Fibroblast of lung (primary cell): ENCODE results near the gene ASB11. TPM values are rescaled to one million over a fixed set of nuclear protein-coding genes. Genes with fewer than 3 reads are reported as not detected.
A peak's percentile ranks its signal among the peaks of the same experiment; 100 is the strongest.

Source experiments
- DNase-seq, 2 donors: peaks; one replicate each; pipeline versions ENCODE4 v3.0.0 to v3.0.0-alpha.2; 2010; ENCODE audit warnings: low read depth in 2 of 2
- H2AFZ ChIP-seq: 2 replicates; pipeline ENCODE4 v1.5.1; 2012; ENCODE audit warnings: low read length, control low read depth, inconsistent platforms
- H3K27ac ChIP-seq: 2 replicates; pipeline ENCODE4 v1.5.1; 2011; ENCODE audit warnings: low read length, control low read depth; ENCODE audit not compliant: insufficient read depth
- H3K27me3 ChIP-seq: 2 replicates; pipeline ENCODE4 v1.5.1; 2011; ENCODE audit warnings: mild to moderate bottlenecking, low read length; ENCODE audit not compliant: control insufficient read depth, insufficient read depth
- H3K36me3 ChIP-seq: 2 replicates; pipeline ENCODE4 v1.5.1; 2011; ENCODE audit warnings: low read length; ENCODE audit not compliant: control insufficient read depth, insufficient read depth
- H3K4me1 ChIP-seq: 2 replicates; pipeline ENCODE4 v1.5.1; 2011; ENCODE audit warnings: low read length; ENCODE audit not compliant: control insufficient read depth, insufficient read depth; ENCODE audit errors: extremely low read depth
- H3K4me2 ChIP-seq: 2 replicates; pipeline ENCODE4 v1.5.1; 2011; ENCODE audit warnings: low read length, control low read depth; ENCODE audit not compliant: insufficient read depth; ENCODE audit errors: extremely low read depth
- H3K4me3 ChIP-seq, 4 experiments: fragments of 200-600 bp in 1 of 4; sonication (generic) in 1 of 4; replicated peaks in 1 of 4; 2 replicates each; pipeline ENCODE4 v1.5.1; 2011 to 2016; ENCODE audit warnings: low read length in 4 of 4, low read depth in 3 of 4, mild to moderate bottlenecking in 3 of 4, control low read depth in 2 of 4, inconsistent platforms in 1 of 4, mixed read lengths in 1 of 4; ENCODE audit not compliant: insufficient read depth in 1 of 4; ENCODE audit errors: control extremely low read depth in 1 of 4
- H3K79me2 ChIP-seq: 2 replicates; pipeline ENCODE4 v1.5.1; 2012; ENCODE audit warnings: mild to moderate bottlenecking, low read length, inconsistent platforms; ENCODE audit not compliant: control insufficient read depth, insufficient read depth
- H3K9ac ChIP-seq: 2 replicates; pipeline ENCODE4 v1.5.1; 2011; ENCODE audit warnings: mild to moderate bottlenecking, low read length, control low read depth; ENCODE audit not compliant: insufficient read depth
- H3K9me3 ChIP-seq: 2 replicates; pipeline ENCODE4 v1.5.1; 2012; ENCODE audit warnings: low read depth, low read length; ENCODE audit not compliant: control insufficient read depth, insufficient read depth
- H4K20me1 ChIP-seq: 2 replicates; pipeline ENCODE4 v1.5.1; 2011; ENCODE audit warnings: low read length; ENCODE audit not compliant: control insufficient read depth, insufficient read depth; ENCODE audit errors: extremely low read depth
- CTCF ChIP-seq, 2 donors: IDR thresholded peaks in 1 of 2; conservative IDR thresholded peaks in 1 of 2; 1 replicate in 1 of 2; 2 replicates in 1 of 2; pipeline ENCODE4 v1.5.1; 2011 to 2012; ENCODE audit warnings: low read length in 2 of 2, control low read depth in 1 of 2, inconsistent platforms in 1 of 2, low read depth in 1 of 2, mild to moderate bottlenecking in 1 of 2
- EZH2 ChIP-seq: IDR thresholded peaks from 2 replicates; pipeline ENCODE4 v1.5.1; 2012; ENCODE audit warnings: low read length, control low read depth, mild to moderate bottlenecking; ENCODE audit errors: missing control alignments
- polyA plus RNA-seq, 2 donors: library from polyadenylated mRNA; depleted of rRNA in 1 of 2; stranded (reverse) in 1 of 2; unstranded in 1 of 2; fragments of >200 nt; gene quantifications; 2 replicates each; pipeline ENCODE4 v1.2.1, GENCODE V29; 2011 to 2012; ENCODE audit warnings: missing spikeins in 1 of 2
- total RNA-seq: library from RNA; depleted of rRNA; stranded (reverse); fragments of >200 nt; gene quantifications from 2 replicates; pipeline ENCODE4 v1.2.1, GENCODE V29; 2014

Gene ASB11
- total and polyA plus RNA-seq, 2 donors (not counting 1 experiment from before 2014, with no cell fraction given), result not detected

GRCh38 chrX:15245896-15246295 is 69.5 kb downstream of the ASB11 start:
- no peaks in the 10 kb centered on the region for H3K9me3 ChIP-seq
- no peak overlapping the region for H3K27ac ChIP-seq
- H2AFZ ChIP-seq, result no peak overlapping the region
- H3K36me3 ChIP-seq, result no peaks in the 10 kb centered on the region
- H4K20me1 ChIP-seq, result no peaks in the 10 kb centered on the region
- no peak for TF ChIP-seq CTCF (conservative IDR thresholded peaks at IDR 0.05 in 1 of 2, IDR thresholded peaks at IDR 0.05 in 1 of 2; ENCODE audit: low read depth in 1 of 2, low read length in 2 of 2)
- no peak for TF ChIP-seq EZH2
- no peak overlapping the region for H3K4me3 ChIP-seq
- no peaks in the 10 kb centered on the region for H3K4me1 ChIP-seq
- no peaks in the 10 kb centered on the region for H3K27me3 ChIP-seq
- DNase-seq, result peak in 1 of 2 donors; percentile 4
- no peaks in the 10 kb centered on the region for H3K79me2 ChIP-seq
- H3K4me2 ChIP-seq, result no peak overlapping the region
- H3K9ac ChIP-seq, result no peak overlapping the region

GRCh38 chrX:15244421-15244820 is 71.0 kb downstream of the ASB11 start:
- no peak for TF ChIP-seq CTCF (conservative IDR thresholded peaks at IDR 0.05 in 1 of 2, IDR thresholded peaks at IDR 0.05 in 1 of 2; ENCODE audit: low read depth in 1 of 2, low read length in 2 of 2)
- no peak for TF ChIP-seq EZH2
- Histone ChIP-seq H3K36me3 (no peaks in the 10 kb centered on the region), H3K4me1 (no peaks in the 10 kb centered on the region), H2AFZ (no peak overlapping the region), H4K20me1 (no peaks in the 10 kb centered on the region), H3K9ac (no peak overlapping the region), H3K9me3 (no peaks in the 10 kb centered on the region), H3K27me3 (no peaks in the 10 kb centered on the region), H3K79me2 (no peaks in the 10 kb centered on the region), H3K4me2 (no peak overlapping the region), H3K4me3 (no peak overlapping the region), H3K27ac (no peak overlapping the region)
- no peak for DNase-seq

- peak; percentile 31 to 60 for DNase-seq
- no peak overlapping the region for H2AFZ ChIP-seq
- no peaks in the 10 kb centered on the region for H3K36me3 ChIP-seq
Measured at GRCh38 chrX:15242899-15243555, 72.4 kb downstream of the ASB11 start.

More at GRCh38 chrX:15242899-15243555, 72.4 kb downstream of the ASB11 start:
- H3K79me2 ChIP-seq, result no peaks in the 10 kb centered on the region
- no peaks in the 10 kb centered on the region for H3K9me3 ChIP-seq
- no peak overlapping the region for H3K4me2 ChIP-seq
- H3K27me3 ChIP-seq, result no peaks in the 10 kb centered on the region
- TF ChIP-seq CTCF (conservative IDR thresholded peaks at IDR 0.05 in 1 of 2, IDR thresholded peaks at IDR 0.05 in 1 of 2; ENCODE audit: low read depth in 1 of 2, low read length in 2 of 2), result peak; percentile 45 to 55
- no peak for TF ChIP-seq EZH2
- H3K27ac ChIP-seq, result no peak overlapping the region
- H3K9ac ChIP-seq, result no peak overlapping the region
- no peaks in the 10 kb centered on the region for H3K4me1 ChIP-seq
- H4K20me1 ChIP-seq, result no peaks in the 10 kb centered on the region
- H3K4me3 ChIP-seq, result no peak overlapping the region
